ENCODE measurements around the gene CPED1. TPM values are rescaled to one million over a fixed set of nuclear protein-coding genes. Genes with fewer than 3 reads are reported as not detected.
"Not testable (repeated sequence)": the region's sequence is repeated elsewhere in the genome, so short reads cannot be mapped to it uniquely, and the experiment has no call there.

CPED1 gene
- total RNA-seq, 1 donor from 2014 or later = 14.6 TPM

DNA sequence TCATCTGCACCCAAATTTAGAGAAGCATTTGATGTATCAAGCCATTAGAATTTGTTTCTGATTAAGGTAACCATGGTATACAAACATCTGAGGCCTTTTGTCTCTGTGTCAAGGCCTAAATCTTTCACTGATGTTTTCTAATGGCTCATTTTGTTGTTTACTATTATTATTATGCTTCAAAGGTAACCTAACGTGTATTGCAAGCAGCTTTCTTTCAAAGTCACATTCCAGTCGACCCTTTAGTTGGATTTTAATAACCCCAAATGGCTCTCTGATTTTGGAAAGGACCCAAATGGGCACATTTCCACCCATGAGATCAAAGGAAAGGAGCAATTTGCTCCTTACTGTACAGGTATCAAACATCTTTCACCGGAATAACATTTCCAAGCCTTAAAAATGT is 293.6 kb downstream of the CPED1 start:
- no peak overlapping the region for H3K27ac ChIP-seq (ENCODE audit: low read depth, low read length)
- no peaks in the 10 kb centered on the region for H3K27me3 ChIP-seq (ENCODE audit: control insufficient read depth in 3 of 3, insufficient read depth in 3 of 3, low read length in 3 of 3)
- H3K36me3 ChIP-seq (ENCODE audit: control insufficient read depth in 3 of 3, insufficient read depth in 3 of 3, low read length in 3 of 3) = peaks cover 4 to 38% (median 13%) of the 10 kb centered on the region in 3 donors
- no peak overlapping the region for H3K9ac ChIP-seq (ENCODE audit: low read depth in 1 of 3, low read length in 3 of 3)
- no peaks in the 10 kb centered on the region for H3K9me3 ChIP-seq (ENCODE audit: control insufficient read depth in 3 of 3, low read length in 3 of 3)
- H3K4me1 ChIP-seq (ENCODE audit: control insufficient read depth in 3 of 3, insufficient read depth in 3 of 3, low read length in 3 of 3) = no peaks in the 10 kb centered on the region
- no peak overlapping the region for H3K4me3 ChIP-seq (ENCODE audit: low read length in 3 of 3)

GRCh38 chr7:121285066-121285667 is 296.7 kb downstream of the CPED1 start:
- peaks cover 7 to 35% (median 18%) of the 10 kb centered on the region in 3 donors for H3K36me3 ChIP-seq (ENCODE audit: control insufficient read depth in 3 of 3, insufficient read depth in 3 of 3, low read length in 3 of 3)
- H3K9me3 ChIP-seq (ENCODE audit: control insufficient read depth in 3 of 3, low read length in 3 of 3) = no peaks in the 10 kb centered on the region

GRCh38 chr7:121286186-121286585 is 297.7 kb downstream of the CPED1 start:
- peaks cover 7 to 29% (median 18%) of the 10 kb centered on the region in 3 donors for H3K36me3 ChIP-seq (ENCODE audit: control insufficient read depth in 3 of 3, insufficient read depth in 3 of 3, low read length in 3 of 3)

More at GRCh38 chr7:121285066-121285667, 296.7 kb downstream of the CPED1 start:
- Histone ChIP-seq H3K27me3 (ENCODE audit: control insufficient read depth in 3 of 3, insufficient read depth in 3 of 3, low read length in 3 of 3) (no peaks in the 10 kb centered on the region), H3K4me3 (ENCODE audit: low read length in 3 of 3) (no peak overlapping the region), H3K27ac (ENCODE audit: low read depth, low read length) (no peak overlapping the region), H3K4me1 (ENCODE audit: control insufficient read depth in 3 of 3, insufficient read depth in 3 of 3, low read length in 3 of 3) (no peaks in the 10 kb centered on the region), H3K9ac (ENCODE audit: low read depth in 1 of 3, low read length in 3 of 3) (no peak overlapping the region)

DNA sequence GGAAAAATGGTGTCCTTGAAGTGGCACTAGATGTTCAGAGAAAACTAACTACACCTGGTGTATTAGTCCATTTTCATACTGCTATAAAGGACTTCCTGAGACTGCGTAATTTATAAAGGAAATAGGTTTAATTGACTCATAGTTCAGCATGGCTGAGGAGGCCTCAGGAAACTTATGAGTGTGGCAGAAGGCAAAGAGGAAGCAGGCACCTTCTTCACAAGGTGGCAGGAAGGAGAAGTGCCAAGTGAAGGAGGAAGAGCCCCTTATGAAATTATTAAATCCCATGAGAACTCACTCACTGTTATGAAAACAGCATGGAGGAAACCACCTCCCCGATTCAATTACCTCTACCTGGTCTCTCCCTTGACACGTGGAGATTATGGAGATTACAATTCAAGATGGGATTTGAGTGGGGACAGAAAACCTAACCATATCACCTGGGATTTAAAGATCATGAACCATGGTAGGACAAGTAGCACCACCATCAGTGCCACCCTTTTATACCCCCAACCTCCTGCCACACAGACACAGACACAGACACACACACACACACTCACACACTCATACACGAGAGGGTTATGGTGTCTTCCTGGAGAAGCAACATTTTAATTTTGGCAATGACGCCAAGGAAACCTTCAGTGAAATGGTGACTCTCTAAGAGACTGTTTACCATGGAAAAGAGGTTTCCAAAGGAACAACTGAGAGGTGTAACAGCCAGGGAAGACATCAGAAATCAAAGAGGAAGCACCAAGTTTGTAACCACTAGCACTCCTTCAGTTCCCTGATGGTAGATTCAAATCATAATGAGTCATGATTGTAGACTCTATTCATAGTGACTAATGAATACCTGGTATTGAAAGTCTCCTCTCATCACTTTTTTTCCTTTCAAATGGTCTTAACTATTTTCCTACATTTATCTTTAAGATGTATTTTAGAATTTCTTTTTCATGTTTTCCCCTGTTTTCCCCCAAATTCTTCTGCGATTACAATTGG is 298.5 kb downstream of the CPED1 start:
- Histone ChIP-seq H3K9me3 (ENCODE audit: control insufficient read depth in 3 of 3, low read length in 3 of 3) (no peaks in the 10 kb centered on the region), H3K36me3 (ENCODE audit: control insufficient read depth in 3 of 3, insufficient read depth in 3 of 3, low read length in 3 of 3) (peaks cover 7 to 28% (median 18%) of the 10 kb centered on the region in 3 donors), H3K27ac (ENCODE audit: low read depth, low read length) (no peak overlapping the region), H3K4me3 (ENCODE audit: low read length in 3 of 3) (no peak overlapping the region), H3K27me3 (ENCODE audit: control insufficient read depth in 3 of 3, insufficient read depth in 3 of 3, low read length in 3 of 3) (no peaks in the 10 kb centered on the region), H3K9ac (ENCODE audit: low read depth in 1 of 3, low read length in 3 of 3) (no peak overlapping the region), H3K4me1 (ENCODE audit: control insufficient read depth in 3 of 3, insufficient read depth in 3 of 3, low read length in 3 of 3) (no peaks in the 10 kb centered on the region)

More at GRCh38 chr7:121286186-121286585, 297.7 kb downstream of the CPED1 start:
- H3K4me1 ChIP-seq (ENCODE audit: control insufficient read depth in 3 of 3, insufficient read depth in 3 of 3, low read length in 3 of 3) = no peaks in the 10 kb centered on the region
- no peaks in the 10 kb centered on the region for H3K27me3 ChIP-seq (ENCODE audit: control insufficient read depth in 3 of 3, insufficient read depth in 3 of 3, low read length in 3 of 3)
- no peak overlapping the region for H3K9ac ChIP-seq (ENCODE audit: low read depth in 1 of 3, low read length in 3 of 3)
- no peaks in the 10 kb centered on the region for H3K9me3 ChIP-seq (ENCODE audit: control insufficient read depth in 3 of 3, low read length in 3 of 3)
- no peak overlapping the region for H3K27ac ChIP-seq (ENCODE audit: low read depth, low read length)
- H3K4me3 ChIP-seq (ENCODE audit: low read length in 3 of 3) = no peak overlapping the region

- H3K4me1 ChIP-seq (ENCODE audit: control insufficient read depth in 3 of 3, insufficient read depth in 3 of 3, low read length in 3 of 3) = no peaks in the 10 kb centered on the region
- H3K27ac ChIP-seq (ENCODE audit: low read depth, low read length) = no peak overlapping the region
- no peaks in the 10 kb centered on the region for H3K27me3 ChIP-seq (ENCODE audit: control insufficient read depth in 3 of 3, insufficient read depth in 3 of 3, low read length in 3 of 3)
- H3K36me3 ChIP-seq (ENCODE audit: control insufficient read depth in 3 of 3, insufficient read depth in 3 of 3, low read length in 3 of 3) = peaks cover 3 to 15% (median 14%) of the 10 kb centered on the region in 3 donors
- no peak overlapping the region for H3K4me3 ChIP-seq (ENCODE audit: low read length in 3 of 3)
- H3K9ac ChIP-seq (ENCODE audit: low read depth in 1 of 3, low read length in 3 of 3) = no peak overlapping the region
- no peaks in the 10 kb centered on the region for H3K9me3 ChIP-seq (ENCODE audit: control insufficient read depth in 3 of 3, low read length in 3 of 3)
Observed at GRCh38 chr7:121288894-121289293, 300.4 kb downstream of the CPED1 start.

DNA sequence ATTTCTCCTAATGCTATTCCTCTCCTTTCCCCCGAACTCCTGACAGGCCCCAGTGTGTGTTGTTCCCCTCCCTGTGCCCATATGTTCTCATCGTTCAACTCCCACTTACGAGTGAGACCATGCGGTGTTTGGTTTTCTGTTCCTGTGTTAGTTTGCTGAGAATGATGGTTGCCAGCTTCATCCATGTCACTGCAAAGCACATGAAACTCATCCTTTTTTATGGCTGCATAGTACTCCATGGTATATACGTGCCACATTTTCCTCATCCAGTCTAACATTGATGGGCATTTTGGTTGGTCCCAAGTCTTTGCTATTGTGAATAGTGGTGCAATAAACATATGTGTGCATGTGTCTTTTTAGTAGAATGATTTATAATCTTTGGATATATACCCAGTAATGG is 301.4 kb downstream of the CPED1 start:
- H3K4me1 ChIP-seq (ENCODE audit: control insufficient read depth in 3 of 3, insufficient read depth in 3 of 3, low read length in 3 of 3); H3K27me3 ChIP-seq (ENCODE audit: control insufficient read depth in 3 of 3, insufficient read depth in 3 of 3, low read length in 3 of 3); H3K9me3 ChIP-seq (ENCODE audit: control insufficient read depth in 3 of 3, low read length in 3 of 3); H3K27ac ChIP-seq (ENCODE audit: low read depth, low read length); H3K4me3 ChIP-seq (ENCODE audit: low read length in 3 of 3); H3K9ac ChIP-seq (ENCODE audit: low read depth in 1 of 3, low read length in 3 of 3): not testable (repeated sequence)
- peaks cover 3 to 15% (median 10%) of the 10 kb centered on the region in 3 donors for H3K36me3 ChIP-seq (ENCODE audit: control insufficient read depth in 3 of 3, insufficient read depth in 3 of 3, low read length in 3 of 3)

- no peaks in the 10 kb centered on the region for H3K9me3 ChIP-seq (ENCODE audit: control insufficient read depth in 3 of 3, low read length in 3 of 3)
- no peak overlapping the region for H3K27ac ChIP-seq (ENCODE audit: low read depth, low read length)
- peaks cover 5 to 10% (median 8%) of the 10 kb centered on the region in 3 donors for H3K36me3 ChIP-seq (ENCODE audit: control insufficient read depth in 3 of 3, insufficient read depth in 3 of 3, low read length in 3 of 3)
- no peaks in the 10 kb centered on the region for H3K27me3 ChIP-seq (ENCODE audit: control insufficient read depth in 3 of 3, insufficient read depth in 3 of 3, low read length in 3 of 3)
- H3K9ac ChIP-seq (ENCODE audit: low read depth in 1 of 3, low read length in 3 of 3) = no peak overlapping the region
- no peaks in the 10 kb centered on the region for H3K4me1 ChIP-seq (ENCODE audit: control insufficient read depth in 3 of 3, insufficient read depth in 3 of 3, low read length in 3 of 3)
- H3K4me3 ChIP-seq (ENCODE audit: low read length in 3 of 3) = no peak overlapping the region
Observed at GRCh38 chr7:121294448-121294992, 306.0 kb downstream of the CPED1 start.

DNA sequence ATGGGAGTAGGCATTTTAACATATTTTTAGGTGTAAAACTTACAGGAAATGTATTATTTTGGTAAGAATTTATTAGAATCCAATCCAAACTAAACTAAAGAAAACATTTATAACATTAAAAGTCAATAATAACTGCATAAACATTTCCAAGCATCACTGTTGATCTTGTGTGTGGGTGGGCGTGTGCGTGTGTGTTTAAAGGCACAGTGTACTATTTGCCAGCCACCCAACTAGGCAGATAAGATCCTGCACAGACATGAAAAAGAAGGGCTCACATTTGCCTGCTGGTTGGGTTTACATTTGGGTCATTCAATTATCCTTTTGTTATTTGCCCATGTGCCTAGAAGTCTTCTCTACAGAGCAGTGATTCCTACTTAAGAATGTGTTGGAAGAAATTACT is 309.3 kb downstream of the CPED1 start:
- Histone ChIP-seq H3K27ac (ENCODE audit: low read depth, low read length) (no peak overlapping the region), H3K4me3 (ENCODE audit: low read length in 3 of 3) (no peak overlapping the region)

GRCh38 chr7:121298831-121299239 is 310.3 kb downstream of the CPED1 start:
- H3K27ac ChIP-seq (ENCODE audit: low read depth, low read length) = no peak overlapping the region
- H3K9me3 ChIP-seq (ENCODE audit: control insufficient read depth in 3 of 3, low read length in 3 of 3) = no peaks in the 10 kb centered on the region
- H3K4me3 ChIP-seq (ENCODE audit: low read length in 3 of 3) = no peak overlapping the region
- H3K36me3 ChIP-seq (ENCODE audit: control insufficient read depth in 3 of 3, insufficient read depth in 3 of 3, low read length in 3 of 3) = peaks cover 4 to 5% (median 5%) of the 10 kb centered on the region in 3 donors
- no peaks in the 10 kb centered on the region for H3K4me1 ChIP-seq (ENCODE audit: control insufficient read depth in 3 of 3, insufficient read depth in 3 of 3, low read length in 3 of 3)
- H3K9ac ChIP-seq (ENCODE audit: low read depth in 1 of 3, low read length in 3 of 3) = no peak overlapping the region
- no peaks in the 10 kb centered on the region for H3K27me3 ChIP-seq (ENCODE audit: control insufficient read depth in 3 of 3, insufficient read depth in 3 of 3, low read length in 3 of 3)

More for the DNA sequence above, 309.3 kb downstream of the CPED1 start:
- no peaks in the 10 kb centered on the region for H3K27me3 ChIP-seq (ENCODE audit: control insufficient read depth in 3 of 3, insufficient read depth in 3 of 3, low read length in 3 of 3)
- no peaks in the 10 kb centered on the region for H3K4me1 ChIP-seq (ENCODE audit: control insufficient read depth in 3 of 3, insufficient read depth in 3 of 3, low read length in 3 of 3)
- H3K9ac ChIP-seq (ENCODE audit: low read depth in 1 of 3, low read length in 3 of 3) = no peak overlapping the region
- H3K36me3 ChIP-seq (ENCODE audit: control insufficient read depth in 3 of 3, insufficient read depth in 3 of 3, low read length in 3 of 3) = peaks cover 5 to 7% (median 5%) of the 10 kb centered on the region in 3 donors
- no peaks in the 10 kb centered on the region for H3K9me3 ChIP-seq (ENCODE audit: control insufficient read depth in 3 of 3, low read length in 3 of 3)
